Measurements from ENCODE around the gene PCDHGB7.
A peak's percentile ranks its signal among the peaks of the same experiment; 100 is the strongest.
"Not testable (repeated sequence)": the region's sequence is repeated elsewhere in the genome, so short reads cannot be mapped to it uniquely, and the experiment has no call there.

The PCDHGB7 gene

GRCh38 chr5:141417494-141418172 is at the start of gene PCDHGB7:
Gene PCDHGB7 (plus strand): TSS chr5:141417677. CDS start chr5:141417860, 183 bp downstream.
- peak; percentile 59 for DNase-seq

DNA sequence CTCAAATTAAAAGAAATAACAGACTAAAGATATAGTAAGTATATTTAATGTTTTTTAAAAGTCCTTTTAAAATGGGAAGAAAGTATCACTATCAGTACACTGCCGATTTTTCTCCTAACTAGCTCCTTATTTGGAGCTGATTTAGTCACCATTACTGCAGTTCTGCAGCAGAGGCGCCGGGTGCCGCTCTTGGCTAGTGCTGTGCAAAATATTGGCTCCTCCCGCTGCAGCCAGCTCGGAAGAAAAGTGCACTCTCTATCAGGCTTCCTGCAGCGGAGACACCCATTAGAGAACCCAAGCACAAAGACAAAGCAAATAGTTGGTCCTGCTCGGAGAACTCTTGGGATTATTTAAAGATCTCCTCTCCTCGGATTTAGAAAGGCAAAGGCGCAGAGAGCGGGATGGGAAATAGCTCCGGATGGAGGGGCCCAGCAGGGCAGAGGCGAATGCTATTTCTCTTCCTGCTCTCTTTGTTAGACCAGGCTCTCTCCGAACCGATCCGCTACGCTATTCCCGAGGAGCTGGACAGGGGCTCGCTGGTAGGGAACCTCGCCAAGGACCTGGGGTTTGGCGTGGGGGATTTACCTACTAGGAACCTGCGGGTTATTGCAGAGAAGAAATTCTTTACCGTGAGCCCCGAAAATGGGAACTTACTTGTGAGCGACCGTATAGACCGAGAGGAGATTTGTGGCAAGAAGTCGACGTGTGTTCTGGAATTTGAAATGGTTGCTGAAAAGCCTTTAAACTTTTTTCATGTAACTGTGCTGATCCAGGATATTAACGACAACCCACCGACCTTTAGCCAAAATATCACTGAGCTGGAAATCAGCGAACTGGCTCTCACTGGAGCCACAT is 47.3 kb upstream of the PCDHGB7 start, which contains the start of gene PCDHGB3:
TSS of gene PCDHGB3 (plus strand) at position 249 of the 855 bp plus-strand sequence. CDS start at position 402, 153 bp downstream.
- no peak for DNase-seq

- no peak for DNase-seq
Measured at GRCh38 chr5:141371572-141372475, 45.7 kb upstream of the PCDHGB7 start.

DNA sequence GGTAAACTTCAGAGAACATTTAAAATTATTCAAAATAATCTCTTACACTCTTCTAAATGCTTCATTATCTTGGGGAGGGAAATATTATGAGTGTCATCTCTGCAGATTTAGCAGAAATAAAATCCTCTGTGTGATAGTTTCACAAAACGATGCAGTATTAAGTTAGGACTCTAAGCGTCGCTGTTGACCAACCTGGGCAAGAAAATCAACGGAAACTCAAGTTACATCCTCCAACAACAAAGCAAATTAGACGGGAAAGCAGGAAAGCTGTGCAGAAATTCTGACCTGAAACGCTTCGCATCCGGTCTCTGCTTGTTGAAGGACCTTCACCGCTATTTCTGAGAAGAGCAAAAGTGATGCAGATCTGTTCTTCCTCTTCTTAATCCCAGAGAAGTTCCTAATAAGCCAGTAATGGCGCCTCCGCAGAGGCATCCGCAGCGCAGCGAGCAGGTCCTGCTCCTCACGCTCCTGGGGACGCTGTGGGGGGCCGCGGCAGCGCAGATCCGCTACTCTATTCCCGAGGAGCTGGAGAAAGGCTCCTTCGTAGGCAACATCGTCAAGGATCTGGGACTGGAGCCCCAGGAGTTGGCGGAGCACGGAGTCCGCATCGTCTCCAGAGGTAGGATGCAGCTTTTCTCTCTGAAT is 43.7 kb upstream of the PCDHGB7 start, which contains the start of gene PCDHGA6:
TSS of gene PCDHGA6 (plus strand) at position 219 of the 645 bp plus-strand sequence. CDS start at position 412, 193 bp downstream.
- no peak for DNase-seq

DNA sequence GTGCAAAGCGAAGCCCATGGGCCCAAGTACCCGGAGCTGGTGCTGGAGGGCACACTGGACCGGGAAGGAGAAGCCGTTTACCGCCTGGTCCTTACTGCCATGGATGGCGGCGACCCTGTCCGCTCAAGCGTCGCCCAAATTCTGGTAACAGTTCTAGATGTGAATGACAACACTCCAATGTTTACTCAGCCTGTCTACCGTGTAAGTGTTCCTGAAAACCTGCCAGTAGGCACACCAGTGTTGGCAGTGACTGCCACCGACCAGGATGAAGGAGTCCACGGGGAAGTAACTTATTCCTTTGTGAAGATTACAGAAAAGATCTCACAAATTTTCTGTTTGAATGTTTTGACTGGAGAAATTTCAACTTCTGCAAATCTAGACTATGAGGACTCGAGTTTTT is 42.9 kb upstream of the PCDHGB7 start:
- no peak for DNase-seq

- not testable (repeated sequence) for DNase-seq
Measured at GRCh38 chr5:141375444-141376155, 41.9 kb upstream of the PCDHGB7 start.

DNA sequence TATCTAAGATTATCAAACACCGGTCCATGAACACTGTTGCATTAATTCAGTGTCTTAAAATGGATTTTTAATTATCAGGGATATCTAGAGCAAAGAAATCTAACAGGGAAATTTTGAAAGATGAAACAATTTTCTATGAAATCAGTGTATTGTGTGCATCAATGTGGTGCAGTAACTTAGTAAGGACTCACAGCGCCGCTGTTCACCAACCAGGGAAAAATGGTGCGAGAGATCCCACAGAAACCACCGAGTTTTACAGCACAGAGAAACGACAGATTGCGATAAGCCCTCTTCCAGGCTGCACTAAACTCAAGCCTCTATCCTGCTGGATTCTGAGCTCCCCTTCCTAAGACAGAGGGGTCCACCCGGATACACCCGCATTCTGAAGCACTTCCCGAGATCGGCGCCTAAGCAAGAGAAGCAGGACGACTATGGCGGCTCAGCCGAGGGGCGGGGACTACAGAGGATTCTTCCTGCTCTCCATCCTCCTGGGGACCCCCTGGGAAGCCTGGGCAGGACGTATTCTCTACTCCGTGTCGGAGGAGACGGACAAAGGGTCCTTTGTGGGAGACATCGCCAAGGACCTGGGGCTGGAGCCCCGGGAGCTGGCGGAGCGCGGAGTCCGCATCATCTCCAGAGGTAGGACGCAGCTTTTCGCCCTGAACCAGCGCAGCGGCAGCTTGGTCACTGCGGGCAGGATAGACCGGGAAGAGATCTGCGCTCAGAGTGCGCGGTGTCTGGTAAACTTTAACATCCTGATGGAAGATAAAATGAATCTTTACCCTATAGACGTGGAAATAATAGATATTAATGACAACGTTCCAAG is 34.8 kb upstream of the PCDHGB7 start, which contains the start of gene PCDHGA7:
TSS of gene PCDHGA7 (plus strand) at position 274 of the 826 bp plus-strand sequence. CDS start at position 432, 158 bp downstream.
- DNase-seq, result no peak

GRCh38 chr5:141383345-141383744 is 34.1 kb upstream of the PCDHGB7 start:
- DNase-seq, result no peak

- DNase-seq, result no peak
Measured at GRCh38 chr5:141384471-141385267, 32.8 kb upstream of the PCDHGB7 start.

DNA sequence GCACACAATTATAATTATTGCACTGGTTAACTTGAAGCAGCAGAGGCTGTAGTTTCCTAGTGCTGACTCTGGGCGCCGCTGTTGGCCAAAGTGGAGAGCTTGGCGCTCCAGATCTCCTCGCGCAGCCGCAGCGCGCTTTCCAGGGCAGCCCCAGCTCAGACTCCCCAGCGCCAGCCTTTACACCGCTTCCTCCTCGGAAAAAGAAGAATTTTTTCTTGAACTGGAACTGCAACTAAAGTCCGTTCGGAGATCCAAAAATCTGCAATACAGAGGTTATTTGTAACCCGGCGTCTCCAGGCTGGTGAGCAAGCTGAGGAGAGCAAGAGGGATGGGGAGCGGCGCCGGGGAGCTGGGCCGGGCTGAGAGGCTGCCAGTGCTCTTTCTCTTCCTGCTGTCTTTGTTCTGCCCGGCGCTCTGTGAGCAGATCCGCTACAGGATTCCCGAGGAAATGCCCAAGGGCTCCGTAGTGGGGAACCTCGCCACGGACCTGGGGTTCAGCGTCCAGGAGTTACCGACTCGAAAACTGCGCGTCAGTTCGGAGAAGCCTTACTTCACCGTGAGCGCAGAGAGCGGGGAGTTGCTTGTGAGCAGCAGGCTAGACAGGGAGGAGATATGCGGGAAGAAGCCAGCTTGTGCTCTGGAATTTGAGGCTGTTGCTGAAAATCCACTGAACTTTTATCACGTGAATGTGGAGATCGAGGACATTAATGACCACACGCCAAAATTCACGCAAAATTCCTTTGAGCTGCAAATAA is 29.7 kb upstream of the PCDHGB7 start, which contains the start of gene PCDHGB4:
TSS of gene PCDHGB4 (plus strand) at position 142 of the 755 bp plus-strand sequence. CDS start at position 329, 187 bp downstream.
- DNase-seq, result not testable (repeated sequence)

DNA sequence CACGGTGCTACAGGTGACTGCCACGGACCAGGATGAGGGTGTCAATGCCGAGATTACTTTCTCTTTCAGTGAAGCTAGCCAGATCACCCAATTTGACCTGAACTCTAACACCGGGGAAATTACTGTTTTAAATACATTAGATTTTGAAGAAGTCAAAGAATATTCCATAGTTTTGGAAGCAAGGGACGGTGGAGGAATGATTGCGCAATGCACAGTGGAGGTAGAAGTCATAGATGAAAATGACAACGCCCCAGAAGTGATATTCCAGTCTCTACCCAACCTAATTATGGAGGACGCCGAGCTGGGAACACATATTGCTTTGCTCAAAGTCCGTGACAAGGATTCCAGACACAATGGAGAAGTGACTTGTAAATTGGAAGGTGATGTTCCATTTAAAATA is 28.8 kb upstream of the PCDHGB7 start:
- DNase-seq, result no peak

GRCh38 chr5:141389153-141390042 is 28.1 kb upstream of the PCDHGB7 start:
- no peak for DNase-seq

- no peak for DNase-seq
Measured at GRCh38 chr5:141392429-141393198, 24.9 kb upstream of the PCDHGB7 start, which contains the start of gene PCDHGA8. Gene PCDHGA8 (plus strand): TSS chr5:141392633. CDS start chr5:141392814, 181 bp downstream.

- no peak for DNase-seq
Measured at GRCh38 chr5:141393267-141393666, 24.2 kb upstream of the PCDHGB7 start.

GRCh38 chr5:141394401-141395187 is 22.9 kb upstream of the PCDHGB7 start:
- DNase-seq, result not testable (repeated sequence)

Measured in NCI-H1092 (cell line).